Vagina (tissue), 2 donors: ENCODE data around the gene KLHL4. TPM values are rescaled to one million over a fixed set of nuclear protein-coding genes. Genes with fewer than 3 reads are reported as not detected.

Source experiments
- DNase-seq, 2 donors: peaks; one replicate each; pipeline ENCODE4 v3.0.0-alpha.2; 2017; ENCODE audit errors: extremely low spot score in 2 of 2
- H3K27ac ChIP-seq: fragments of 200-600 bp; sonication (generic); one replicate; pipeline ENCODE4 v1.5.1; 2019
- H3K27me3 ChIP-seq: fragments of 200-600 bp; sonication (generic); one replicate; pipeline ENCODE4 v1.5.1; 2019
- H3K36me3 ChIP-seq, 2 donors: fragments of 200-600 bp; sonication (generic); one replicate each; pipeline ENCODE4 v1.5.1; 2017 to 2019
- H3K4me1 ChIP-seq: fragments of 200-600 bp; sonication (generic); one replicate; pipeline ENCODE4 v1.5.1; 2019
- H3K4me3 ChIP-seq, 2 donors: fragments of 200-600 bp; sonication (generic); 1 replicate in 1 of 2; 2 replicates in 1 of 2; pipeline ENCODE4 v1.5.1; 2016 to 2019
- H3K9me3 ChIP-seq: fragments of 200-600 bp; sonication (generic); one replicate; pipeline ENCODE4 v1.5.1; 2019
- POLR2A ChIP-seq, 2 donors: fragments of 450-650 bp; IDR thresholded peaks; one replicate each; pipeline ENCODE4 v1.6.1; 2017; ENCODE audit warnings: antibody characterized with exemption in 2 of 2, mild to moderate bottlenecking in 2 of 2, moderate library complexity in 2 of 2
- POLR2AphosphoS5 ChIP-seq, 2 donors: sonication (generic); formaldehyde crosslinking; IDR thresholded peaks; one replicate each; pipeline ENCODE4 v1.9.0; 2017; ENCODE audit warnings: antibody characterized with exemption in 2 of 2, mild to moderate bottlenecking in 2 of 2, low read depth in 1 of 2; ENCODE audit not compliant: insufficient read depth in 1 of 2
- intact Hi-C: fragments of 100-400 bp; cut with DNase I; formaldehyde crosslinking; loops from one replicate; pipeline ENCODE4 v1.15.1; 2023
- total RNA-seq: library from RNA; depleted of rRNA; stranded (reverse); fragments of >200 nt; gene quantifications from one replicate; pipeline ENCODE4 v1.2.3, GENCODE V29; 2016
- TF ChIP-seq, protein P1 (sequence below), 3 experiments: fragments of 450-650 bp in 2 of 3; fragments of 200-600 bp in 1 of 3; sonication (generic) in 1 of 3; IDR thresholded peaks; one replicate each; pipeline ENCODE4 v1.5.1; 2017 to 2019; ENCODE audit warnings: antibody characterized with exemption in 3 of 3, mild to moderate bottlenecking in 2 of 3, moderate library complexity in 2 of 3

Gene KLHL4
- total RNA-seq, 1 donor from 2014 or later, result 0.25 TPM

DNA sequence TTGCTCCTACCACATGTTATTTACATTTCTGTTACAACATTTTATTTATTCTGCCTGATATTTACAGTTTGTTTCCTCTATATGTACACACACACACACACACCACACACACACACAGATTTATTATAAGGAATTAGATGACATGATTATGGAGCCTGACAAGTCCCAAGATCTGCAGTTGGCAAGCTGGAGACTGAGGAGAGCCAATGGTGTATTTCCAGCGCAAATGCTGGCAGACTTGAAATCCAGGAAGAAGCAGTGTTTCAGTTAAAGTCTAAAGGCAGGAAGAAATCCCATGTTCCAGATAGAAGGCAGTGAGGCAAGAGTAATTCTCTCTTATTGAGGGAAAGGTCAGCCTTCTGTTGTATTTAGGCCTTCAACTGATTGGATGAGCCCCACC lies 1.8 kb upstream of the KLHL4 start:
- Histone ChIP-seq H3K9me3 (no peaks in the 10 kb centered on the region), H3K4me3 (no peak overlapping the region), H3K4me1 (no peaks in the 10 kb centered on the region), H3K27ac (no peak overlapping the region), H3K36me3 (no peaks in the 10 kb centered on the region), H3K27me3 (no peaks in the 10 kb centered on the region)
- intact Hi-C loops, result no loop called here
- DNase-seq, result no peak
- TF ChIP-seq POLR2A (IDR thresholded peaks at IDR 0.05) (no peak), POLR2AphosphoS5 (IDR thresholded peaks at IDR 0.05; ENCODE audit: insufficient read depth in 1 of 2, low read depth in 1 of 2) (no peak)
- TF ChIP-seq, protein P1, sequence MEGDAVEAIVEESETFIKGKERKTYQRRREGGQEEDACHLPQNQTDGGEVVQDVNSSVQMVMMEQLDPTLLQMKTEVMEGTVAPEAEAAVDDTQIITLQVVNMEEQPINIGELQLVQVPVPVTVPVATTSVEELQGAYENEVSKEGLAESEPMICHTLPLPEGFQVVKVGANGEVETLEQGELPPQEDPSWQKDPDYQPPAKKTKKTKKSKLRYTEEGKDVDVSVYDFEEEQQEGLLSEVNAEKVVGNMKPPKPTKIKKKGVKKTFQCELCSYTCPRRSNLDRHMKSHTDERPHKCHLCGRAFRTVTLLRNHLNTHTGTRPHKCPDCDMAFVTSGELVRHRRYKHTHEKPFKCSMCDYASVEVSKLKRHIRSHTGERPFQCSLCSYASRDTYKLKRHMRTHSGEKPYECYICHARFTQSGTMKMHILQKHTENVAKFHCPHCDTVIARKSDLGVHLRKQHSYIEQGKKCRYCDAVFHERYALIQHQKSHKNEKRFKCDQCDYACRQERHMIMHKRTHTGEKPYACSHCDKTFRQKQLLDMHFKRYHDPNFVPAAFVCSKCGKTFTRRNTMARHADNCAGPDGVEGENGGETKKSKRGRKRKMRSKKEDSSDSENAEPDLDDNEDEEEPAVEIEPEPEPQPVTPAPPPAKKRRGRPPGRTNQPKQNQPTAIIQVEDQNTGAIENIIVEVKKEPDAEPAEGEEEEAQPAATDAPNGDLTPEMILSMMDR (IDR thresholded peaks at IDR 0.05), result no peak

- Histone ChIP-seq H3K36me3 (no peaks in the 10 kb centered on the region), H3K4me3 (no peak overlapping the region), H3K9me3 (no peaks in the 10 kb centered on the region), H3K4me1 (no peaks in the 10 kb centered on the region), H3K27ac (no peak overlapping the region), H3K27me3 (no peaks in the 10 kb centered on the region)
- intact Hi-C loops, result no loop called here
- TF ChIP-seq, protein P1 (IDR thresholded peaks at IDR 0.05), result no peak
- TF ChIP-seq POLR2A (IDR thresholded peaks at IDR 0.05) (no peak), POLR2AphosphoS5 (IDR thresholded peaks at IDR 0.05; ENCODE audit: insufficient read depth in 1 of 2, low read depth in 1 of 2) (no peak)
- DNase-seq, result no peak
Measured at GRCh38 chrX:87516717-87517121, 883 bp upstream of the KLHL4 start.

DNA sequence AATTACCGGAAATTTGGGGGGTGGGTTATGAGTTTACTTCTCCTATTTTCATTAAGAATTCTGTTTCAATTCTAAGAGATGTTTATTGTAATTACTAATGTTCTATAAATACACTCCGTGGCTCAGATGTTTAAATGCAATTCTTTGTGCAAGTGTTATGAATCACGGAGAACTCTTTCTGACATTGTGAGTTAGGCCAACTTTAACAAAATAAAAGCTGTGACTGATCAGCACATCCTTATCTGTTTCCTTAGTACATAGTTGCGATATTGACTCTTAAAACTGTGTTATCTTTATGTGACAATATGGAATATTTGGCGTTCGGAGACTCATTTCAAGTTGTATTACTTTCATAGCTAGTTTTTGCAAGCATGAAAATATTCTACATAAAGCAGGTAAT lies 902 bp downstream of the KLHL4 start:
- Histone ChIP-seq H3K4me3 (peak overlapping the region in 1 of 2 donors; percentile 28), H3K27ac (no peak overlapping the region)

DNA sequence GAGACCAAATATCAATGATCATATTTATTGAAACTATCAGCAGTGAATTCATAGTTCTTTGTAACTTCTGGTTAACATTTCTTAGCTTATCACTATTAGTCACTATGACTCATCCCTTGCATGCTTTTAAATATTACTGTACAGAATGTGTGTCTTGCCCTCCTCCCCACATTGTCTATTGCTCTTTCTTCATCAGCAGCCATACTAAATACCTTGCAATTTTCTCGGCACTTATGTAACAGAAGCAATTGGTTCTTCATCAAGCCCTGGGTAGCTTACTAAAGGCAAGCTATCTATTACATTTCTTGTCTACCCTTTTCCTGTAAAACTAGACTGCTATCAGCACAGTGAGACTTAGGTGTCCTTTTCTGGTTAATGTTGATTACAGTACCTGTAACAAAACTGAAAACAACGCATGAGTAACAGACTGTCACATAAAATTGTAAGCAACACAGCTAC lies 8.2 kb downstream of the KLHL4 start:
- H3K9me3 ChIP-seq, result no peaks in the 10 kb centered on the region
- H3K36me3 ChIP-seq, result no peaks in the 10 kb centered on the region
- TF ChIP-seq, protein P1 (IDR thresholded peaks at IDR 0.05), result no peak
- no peak for TF ChIP-seq POLR2AphosphoS5 (IDR thresholded peaks at IDR 0.05; ENCODE audit: insufficient read depth in 1 of 2, low read depth in 1 of 2)
- TF ChIP-seq POLR2A (IDR thresholded peaks at IDR 0.05), result no peak
- intact Hi-C loops, result no loop called here
- no peak overlapping the region for H3K4me3 ChIP-seq
- H3K4me1 ChIP-seq, result no peaks in the 10 kb centered on the region
- peaks cover 3% of the 10 kb centered on the region for H3K27me3 ChIP-seq
- no peak overlapping the region for H3K27ac ChIP-seq
- DNase-seq, result no peak

More for the DNA sequence above, 902 bp downstream of the KLHL4 start:
- no peak for DNase-seq
- no peaks in the 10 kb centered on the region for H3K4me1 ChIP-seq
- H3K9me3 ChIP-seq, result no peaks in the 10 kb centered on the region
- no peaks in the 10 kb centered on the region for H3K27me3 ChIP-seq
- H3K36me3 ChIP-seq, result no peaks in the 10 kb centered on the region
- TF ChIP-seq POLR2A (IDR thresholded peaks at IDR 0.05), result no peak
- TF ChIP-seq, protein P1 (IDR thresholded peaks at IDR 0.05), result no peak
- no peak for TF ChIP-seq POLR2AphosphoS5 (IDR thresholded peaks at IDR 0.05; ENCODE audit: insufficient read depth in 1 of 2, low read depth in 1 of 2)
- intact Hi-C loops, result no loop called here

GRCh38 chrX:87526281-87526680 lies 8.7 kb downstream of the KLHL4 start:
- DNase-seq, result no peak
- intact Hi-C loops, result no loop called here
- Histone ChIP-seq H3K4me1 (no peaks in the 10 kb centered on the region), H3K27me3 (peaks cover 3% of the 10 kb centered on the region), H3K9me3 (no peaks in the 10 kb centered on the region), H3K36me3 (no peaks in the 10 kb centered on the region), H3K4me3 (no peak overlapping the region), H3K27ac (no peak overlapping the region)
- TF ChIP-seq, protein P1 (IDR thresholded peaks at IDR 0.05), result no peak
- TF ChIP-seq POLR2A (IDR thresholded peaks at IDR 0.05) (no peak), POLR2AphosphoS5 (IDR thresholded peaks at IDR 0.05; ENCODE audit: insufficient read depth in 1 of 2, low read depth in 1 of 2) (no peak)
